NCI-H2029 treated with DMSO at 0.1 percent for 48 hours (cell line): ENCODE results near the gene ATP6V0A4.
A peak's percentile ranks its signal among the peaks of the same experiment; 100 is the strongest.
"Not testable (repeated sequence)": the region's sequence is repeated elsewhere in the genome, so short reads cannot be mapped to it uniquely, and the experiment has no call there.

ENCODE experiments used
- DNase-seq: peaks from one replicate; lab custom pipeline; 2025; lab: John Stamatoyannopoulos, UW

ATP6V0A4 gene

DNA sequence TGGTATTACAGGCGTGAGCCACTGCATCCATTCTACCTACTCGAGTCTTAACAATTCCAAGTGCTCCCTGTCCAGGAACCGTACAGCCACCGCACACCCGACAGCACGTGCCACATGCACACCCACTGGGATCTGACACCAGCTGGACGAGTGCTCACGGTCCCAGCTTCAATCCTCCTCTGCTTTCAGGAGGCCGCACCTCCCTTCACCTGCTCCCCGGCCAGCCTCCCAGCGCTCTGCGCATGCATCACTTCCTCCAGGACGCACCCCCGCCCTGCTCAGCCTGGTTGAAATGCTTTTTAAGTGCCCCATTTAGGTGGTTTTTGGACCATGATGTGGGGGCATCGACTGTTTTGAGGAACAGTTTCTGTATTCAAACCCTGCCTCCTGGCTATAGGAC, 47.5 kb downstream of the ATP6V0A4 start:
- no peak for DNase-seq

DNA sequence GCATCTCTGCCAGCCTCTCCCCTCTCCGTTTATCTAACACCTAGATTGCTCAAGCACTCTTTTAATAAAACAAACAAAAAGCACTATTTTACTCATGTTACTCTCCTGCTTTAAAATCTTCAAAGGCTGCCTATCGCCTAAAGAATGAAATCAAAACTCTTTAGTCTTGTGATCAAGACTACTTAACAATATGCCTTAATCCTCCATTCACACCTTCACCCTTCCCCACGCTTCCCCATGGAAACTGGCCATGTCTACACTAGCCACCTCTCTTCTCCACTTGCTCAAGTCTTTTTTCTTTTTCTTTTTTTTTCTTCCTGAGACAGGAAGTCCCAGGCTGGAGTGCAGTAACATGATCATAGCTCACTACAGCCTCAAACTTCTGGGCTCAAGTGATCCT, 48.0 kb downstream of the ATP6V0A4 start:
- DNase-seq: no peak

DNA sequence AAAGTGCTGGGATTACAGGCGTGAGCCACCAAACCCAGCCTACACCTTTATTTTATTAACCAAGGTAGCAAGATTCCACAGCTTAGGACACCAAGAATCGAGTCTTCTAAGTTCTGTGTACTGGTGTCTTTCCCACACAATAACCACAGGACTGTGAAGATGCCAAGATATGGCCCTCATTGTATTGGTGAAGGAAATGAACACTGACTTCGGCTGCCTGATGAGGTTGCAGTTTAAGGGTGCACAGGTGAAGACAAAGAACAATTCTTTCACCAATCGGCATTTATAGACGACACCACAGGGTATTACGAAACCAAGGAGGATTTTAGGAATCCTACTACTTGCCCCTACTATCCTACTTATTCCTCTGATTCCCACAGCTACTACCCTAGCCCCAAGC, 49.3 kb downstream of the ATP6V0A4 start:
- DNase-seq: no peak

DNA sequence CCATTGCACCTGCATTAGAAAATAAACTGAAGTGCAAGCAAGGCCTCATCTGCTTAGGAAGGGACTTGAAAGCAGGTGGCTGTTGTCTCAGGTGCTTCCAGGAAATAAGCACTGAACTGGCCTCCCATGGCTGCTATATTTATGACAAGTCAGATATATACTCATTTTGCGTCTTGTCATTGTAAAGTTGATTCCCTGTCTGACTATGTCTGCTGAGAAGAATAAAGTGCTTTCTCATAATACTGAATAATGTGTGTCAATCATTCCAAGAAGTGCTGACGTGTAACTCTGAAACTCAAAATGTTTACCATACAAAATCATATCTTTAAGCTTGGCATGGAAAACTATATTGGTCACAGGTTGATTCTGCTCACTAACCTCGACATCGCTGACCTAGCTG, 51.9 kb downstream of the ATP6V0A4 start:
- no peak for DNase-seq

DNA sequence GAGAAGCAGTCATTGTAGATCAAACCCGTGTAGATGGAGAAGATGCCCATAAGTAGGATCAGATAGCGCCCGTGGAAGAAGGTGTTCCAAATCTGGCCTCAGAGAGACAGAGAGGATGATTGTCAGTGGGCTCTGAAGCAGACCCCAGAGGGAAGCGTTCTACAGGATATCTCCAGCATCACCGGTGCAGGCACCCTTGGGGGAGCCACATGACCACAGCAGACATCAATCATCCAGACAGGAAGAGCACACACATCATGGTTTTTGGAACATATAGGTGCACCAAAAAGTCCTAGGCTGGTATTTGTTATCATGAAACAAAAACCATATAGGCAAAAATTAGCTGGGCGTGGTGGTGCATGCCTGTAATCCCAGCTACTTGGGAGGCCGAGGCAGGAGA, 52.8 kb downstream of the ATP6V0A4 start:
- DNase-seq: no peak

DNA sequence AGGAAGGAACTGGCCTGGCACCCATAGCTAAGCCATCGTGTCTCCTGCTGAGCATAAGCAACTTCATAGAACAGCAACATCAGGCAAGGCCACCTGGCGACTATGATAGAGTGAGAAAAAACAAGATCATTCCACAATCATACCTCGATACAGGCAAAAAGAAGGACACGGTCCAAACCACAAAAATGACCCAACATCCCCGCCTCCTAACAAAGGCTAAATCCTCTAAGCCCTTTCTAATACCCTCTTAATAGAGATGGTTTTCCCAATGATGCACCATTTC, 56.6 kb downstream of the ATP6V0A4 start:
- DNase-seq: no peak

DNA sequence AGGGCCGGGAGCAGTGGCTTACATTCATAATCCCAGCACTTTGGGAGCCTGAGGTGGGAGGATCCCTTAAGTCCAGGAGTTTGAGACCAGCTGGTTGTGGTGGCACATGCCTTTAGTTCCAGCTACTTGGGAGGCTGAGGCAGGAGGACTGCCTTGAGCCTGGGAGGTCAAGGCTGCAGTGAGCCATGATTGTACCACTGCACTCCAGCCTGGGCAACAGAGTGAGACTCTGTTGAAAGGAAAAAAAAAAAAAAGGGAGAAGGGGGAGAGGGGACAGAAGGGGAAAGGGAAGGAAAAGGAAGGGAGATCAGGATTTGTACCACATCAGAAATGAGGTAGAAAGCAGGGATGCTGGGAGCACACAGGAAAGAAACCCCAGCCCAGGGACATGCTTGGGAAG, 58.1 kb downstream of the ATP6V0A4 start:
- no peak for DNase-seq

DNA sequence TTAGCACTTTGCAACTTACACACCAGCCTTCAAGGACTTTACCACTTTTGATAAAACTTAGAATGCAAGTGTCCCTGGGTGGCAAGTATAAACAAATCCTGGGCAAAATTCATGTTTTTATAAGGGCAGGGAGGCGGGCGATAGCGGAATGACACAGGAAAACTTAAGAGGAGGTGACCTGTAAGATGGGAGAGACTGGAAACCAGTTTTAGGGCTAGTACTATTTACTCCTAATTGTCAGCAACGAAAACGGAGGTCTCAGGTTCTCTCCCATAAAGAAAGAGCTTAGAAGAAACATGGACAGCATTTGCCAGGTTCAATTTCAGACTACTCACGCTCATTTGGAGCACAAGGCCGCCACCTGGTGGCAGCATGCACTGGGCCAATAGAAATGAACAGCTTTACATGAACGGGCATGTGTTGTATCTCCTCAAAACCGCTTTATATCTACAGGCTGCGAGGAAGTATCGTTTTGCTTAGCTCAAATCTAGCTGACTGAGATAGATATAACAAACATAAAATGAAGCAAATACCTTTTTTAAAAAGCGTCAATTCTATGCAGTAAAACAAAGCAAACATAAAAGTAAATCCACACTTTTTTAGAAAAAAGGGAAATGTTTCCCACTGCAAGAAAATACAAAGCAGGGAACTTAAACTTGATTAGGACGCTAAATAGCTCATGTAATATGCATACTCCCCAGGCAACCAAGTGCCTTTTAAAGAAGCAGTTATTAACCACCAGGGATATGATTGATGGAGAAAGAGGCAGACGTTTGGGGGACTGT, 59.3 kb downstream of the ATP6V0A4 start:
- peak; percentile 79 for DNase-seq

DNA sequence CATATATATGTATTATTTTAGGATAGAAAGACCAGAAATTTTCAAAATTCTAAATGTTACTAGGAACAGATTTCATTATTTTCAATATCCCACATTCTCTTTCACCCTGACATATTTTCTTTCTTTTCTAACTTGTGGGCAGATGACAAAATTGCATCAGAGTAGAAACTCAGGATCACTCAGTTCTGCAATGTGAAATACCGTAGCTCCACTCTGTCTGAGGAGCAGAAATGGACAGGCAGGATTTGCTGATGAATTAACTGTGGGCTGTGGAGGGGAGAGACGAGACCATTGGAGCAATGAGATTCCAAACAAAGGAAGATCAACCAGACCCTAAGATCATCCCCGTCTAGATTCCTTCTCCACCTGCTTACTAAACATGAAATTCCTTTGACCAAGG, 59.9 kb downstream of the ATP6V0A4 start:
- DNase-seq: no peak

DNA sequence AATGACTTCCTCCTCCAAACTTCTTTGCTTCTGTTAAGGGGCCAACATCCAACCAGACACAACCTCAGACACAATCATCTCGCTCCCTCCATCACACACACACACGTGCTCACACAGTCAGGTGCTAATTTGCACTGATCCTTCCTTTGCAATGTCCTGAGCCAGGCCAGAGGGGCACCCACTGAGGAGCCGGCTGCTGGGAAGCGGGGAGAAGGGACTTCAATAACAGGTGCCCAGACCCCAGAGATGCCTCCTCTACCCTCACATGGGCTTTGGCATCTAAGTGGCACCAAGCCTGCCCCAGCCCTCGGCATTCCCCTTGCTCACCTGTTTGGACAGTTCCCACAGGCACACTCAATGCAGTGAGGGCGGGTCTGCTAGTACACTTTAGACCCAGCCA, 62.6 kb downstream of the ATP6V0A4 start:
- DNase-seq: no peak

DNA sequence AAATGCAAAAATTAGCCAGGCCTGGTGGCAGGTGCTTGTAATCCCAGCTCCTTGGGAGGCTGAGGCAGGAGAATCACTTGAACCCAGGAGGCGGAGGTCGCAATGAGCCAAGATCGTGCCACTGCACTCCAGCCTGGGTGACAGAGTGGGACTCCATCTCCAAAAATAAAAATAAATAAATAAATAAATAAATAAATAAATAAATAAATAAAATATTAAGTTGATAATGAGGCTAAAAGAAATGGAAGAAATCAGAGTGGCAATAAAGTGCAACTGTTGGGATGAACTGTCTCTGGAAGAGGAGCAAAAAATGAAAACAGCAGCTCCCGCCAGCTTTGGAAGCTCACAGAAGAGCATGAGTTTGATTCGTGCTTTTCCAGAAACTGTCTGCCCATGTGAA, 66.3 kb downstream of the ATP6V0A4 start:
- not testable (repeated sequence) for DNase-seq

DNA sequence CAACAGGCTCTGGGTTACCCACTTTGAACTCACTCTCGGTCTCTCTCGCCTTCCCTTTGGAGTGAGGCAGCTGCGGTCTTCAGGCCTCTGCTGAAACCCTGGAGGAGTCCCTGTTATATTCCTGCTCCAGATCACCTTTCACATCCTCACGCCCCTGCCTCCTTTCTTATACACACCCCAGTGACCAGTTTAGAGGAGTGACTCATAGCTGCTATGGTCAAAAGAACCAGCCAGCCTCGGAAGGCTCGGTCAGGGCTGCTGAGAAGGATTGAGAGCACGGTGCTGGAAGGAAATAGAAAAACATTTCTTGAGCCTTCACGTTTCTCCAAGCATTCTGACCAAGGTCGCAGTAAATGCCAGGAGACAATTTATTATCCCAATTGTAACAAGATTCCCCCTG, 68.6 kb downstream of the ATP6V0A4 start:
- DNase-seq: no peak

DNA sequence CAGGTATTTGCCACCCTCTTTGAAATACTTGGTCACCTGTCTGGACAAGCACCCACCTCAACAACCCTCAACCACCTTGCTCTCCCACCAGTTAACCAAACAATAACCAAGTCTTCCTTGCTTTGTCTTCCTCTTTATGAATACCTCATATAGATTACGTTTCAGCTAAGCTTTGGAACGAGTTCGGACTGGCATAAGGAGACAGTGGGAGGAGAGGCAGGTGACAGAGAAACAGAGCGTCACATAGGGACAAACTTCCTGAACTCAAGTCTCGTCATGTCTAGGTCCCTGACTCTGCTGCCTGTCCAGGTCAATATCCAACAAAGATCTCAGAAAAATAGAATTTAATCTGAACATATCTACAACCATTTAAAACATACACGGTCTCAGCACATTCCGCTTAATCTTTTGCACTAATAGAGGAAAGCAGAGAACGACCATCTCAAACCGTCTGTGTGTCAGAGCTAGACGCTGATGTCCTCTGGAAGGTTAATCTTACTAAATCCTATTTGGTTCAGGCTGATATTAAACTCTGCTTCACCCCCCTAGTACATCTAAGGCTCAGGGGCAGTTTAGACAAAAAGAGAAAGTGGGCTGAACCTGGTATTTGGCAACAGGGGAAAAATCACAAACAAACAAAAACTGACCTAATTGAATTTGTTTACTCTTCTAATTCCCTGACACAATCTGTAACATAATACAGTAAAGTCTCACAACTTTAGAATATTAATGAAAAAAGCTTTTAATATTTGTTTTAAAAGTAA, 70.5 kb downstream of the ATP6V0A4 start:
- DNase-seq: no peak

DNA sequence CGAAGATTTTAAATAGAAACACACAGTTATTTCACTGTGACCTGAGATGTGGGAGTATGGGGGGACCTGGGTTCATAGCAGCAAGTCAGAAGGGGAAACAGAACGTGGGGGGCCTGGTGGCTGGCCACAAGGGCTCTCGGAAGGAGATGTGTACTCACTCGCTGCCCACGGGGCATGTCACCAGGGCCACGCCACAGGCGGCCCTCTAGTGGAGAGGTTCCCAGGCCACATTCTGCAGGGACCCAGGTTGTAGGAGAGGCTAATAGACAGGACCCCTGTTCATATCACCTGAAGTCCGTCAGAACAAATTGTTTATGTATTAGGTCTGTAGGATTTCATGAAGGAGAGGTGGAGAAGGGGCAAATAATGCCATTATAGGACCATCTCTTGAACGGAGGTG, 71.7 kb downstream of the ATP6V0A4 start:
- no peak for DNase-seq

DNA sequence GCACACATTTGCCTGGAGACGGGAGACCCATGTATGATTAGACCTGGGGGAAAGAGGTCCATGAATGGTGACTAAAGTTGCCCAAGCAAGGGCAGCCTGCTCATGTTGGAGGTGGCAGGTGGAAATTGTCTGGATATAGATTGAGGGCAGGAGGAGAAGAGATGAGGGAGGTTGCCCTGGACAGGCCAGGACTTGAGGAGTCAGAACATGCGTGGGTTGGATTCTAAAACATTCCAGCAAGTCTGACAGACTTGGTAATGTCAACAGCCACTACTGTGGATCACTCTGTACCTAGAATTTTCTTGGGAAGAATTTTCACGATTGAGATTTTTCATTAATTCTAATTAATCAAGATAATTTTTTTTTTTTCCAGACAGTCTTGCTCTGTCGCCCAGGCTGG, 77.7 kb downstream of the ATP6V0A4 start:
- no peak for DNase-seq

DNA sequence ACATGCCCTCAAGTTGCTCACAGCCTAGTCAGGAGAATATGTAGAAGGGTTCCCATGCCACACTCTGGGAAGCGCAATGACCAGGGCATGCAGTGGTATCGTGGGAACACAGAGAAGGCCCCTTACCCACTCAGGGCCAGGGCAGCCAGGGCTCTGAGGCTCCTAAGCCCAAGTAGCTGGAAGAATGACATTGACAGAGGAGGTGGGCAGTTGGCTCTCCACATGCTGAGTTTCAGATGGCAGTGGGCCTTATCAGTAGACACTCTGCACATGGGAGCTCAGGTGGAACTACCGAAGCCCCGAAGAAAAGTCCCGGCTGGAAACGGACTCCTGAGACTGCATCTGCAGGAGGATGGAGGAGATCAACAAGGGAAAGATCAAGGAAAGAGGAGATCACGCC, 81.1 kb downstream of the ATP6V0A4 start:
- no peak for DNase-seq

DNA sequence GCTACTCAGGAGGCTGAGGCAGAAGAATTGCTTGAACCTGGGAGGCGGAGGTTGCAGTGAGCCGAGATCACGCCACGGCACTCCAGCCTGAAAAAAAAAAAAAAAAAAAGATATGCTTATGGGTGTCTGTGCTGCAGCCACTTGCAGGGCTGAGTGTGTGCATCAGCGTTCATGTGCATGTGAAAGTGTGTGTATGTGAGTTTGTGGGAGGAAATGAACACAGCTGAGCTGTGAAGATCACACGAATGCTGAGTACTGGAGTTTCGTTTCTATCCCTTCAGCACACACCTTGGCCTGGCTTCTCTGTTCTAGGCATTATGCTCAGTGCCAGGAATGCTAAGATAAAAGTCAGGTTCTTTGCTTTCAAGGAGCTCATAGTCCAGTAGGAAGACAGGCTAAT, 84.8 kb downstream of the ATP6V0A4 start:
- DNase-seq: no peak

DNA sequence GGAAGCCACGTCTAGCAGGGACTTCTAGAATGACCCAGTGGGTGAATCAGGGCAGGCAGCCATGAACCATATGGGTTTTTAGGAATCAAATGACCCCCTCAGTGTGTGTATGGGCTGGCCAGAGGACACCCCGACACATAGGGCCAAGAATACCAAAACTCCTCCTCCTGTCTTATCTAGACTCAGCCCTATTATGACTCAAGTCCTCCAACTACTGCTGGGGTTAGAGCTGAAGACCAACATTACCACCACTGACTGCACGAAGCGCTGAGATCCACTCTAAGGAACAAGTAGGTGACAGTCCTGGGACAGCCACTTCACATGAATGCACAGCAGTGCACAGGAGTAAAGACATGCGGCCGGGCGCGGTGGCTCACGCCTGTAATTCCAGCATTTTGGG, 85.3 kb downstream of the ATP6V0A4 start:
- no peak for DNase-seq

DNA sequence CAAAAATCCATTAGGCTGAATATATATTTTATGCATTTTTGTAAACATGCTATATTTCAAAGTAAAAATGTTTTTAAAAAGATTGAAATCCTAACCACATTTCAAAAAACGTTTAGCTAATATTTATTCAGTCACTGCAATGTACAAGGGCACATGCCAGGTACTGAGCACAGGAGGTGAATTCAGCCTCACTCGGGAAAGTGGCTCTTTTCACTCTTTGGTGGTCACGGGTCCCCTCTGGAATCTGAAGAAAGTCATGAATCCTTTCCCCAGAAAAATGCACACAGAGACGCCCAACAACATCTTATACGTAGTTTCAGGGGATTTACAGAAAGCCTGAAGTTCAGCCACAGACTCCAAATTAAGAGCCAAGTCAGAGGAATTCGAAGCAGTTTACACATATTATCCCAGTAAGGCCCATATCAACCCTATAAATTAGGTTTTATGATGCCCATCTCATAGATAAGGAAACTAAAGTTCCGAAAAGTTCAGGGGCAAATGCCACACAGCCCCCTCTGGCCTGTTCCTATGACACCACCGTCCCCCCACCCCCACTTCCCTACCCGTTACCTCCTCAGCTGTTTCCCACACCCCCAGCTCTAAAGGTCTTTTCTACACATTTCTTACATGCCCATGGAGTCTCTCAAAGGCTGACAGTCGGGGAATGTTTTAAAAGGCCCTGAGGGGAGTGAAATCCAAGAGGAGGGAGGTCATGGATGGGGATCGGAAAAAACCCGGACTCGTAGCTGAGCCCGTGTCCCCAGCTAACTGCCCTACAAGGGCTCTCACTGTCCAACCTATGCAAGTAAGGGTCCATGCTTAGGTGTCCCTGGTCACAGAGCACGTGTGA, 87.2 kb downstream of the ATP6V0A4 start:
- DNase-seq: no peak

DNA sequence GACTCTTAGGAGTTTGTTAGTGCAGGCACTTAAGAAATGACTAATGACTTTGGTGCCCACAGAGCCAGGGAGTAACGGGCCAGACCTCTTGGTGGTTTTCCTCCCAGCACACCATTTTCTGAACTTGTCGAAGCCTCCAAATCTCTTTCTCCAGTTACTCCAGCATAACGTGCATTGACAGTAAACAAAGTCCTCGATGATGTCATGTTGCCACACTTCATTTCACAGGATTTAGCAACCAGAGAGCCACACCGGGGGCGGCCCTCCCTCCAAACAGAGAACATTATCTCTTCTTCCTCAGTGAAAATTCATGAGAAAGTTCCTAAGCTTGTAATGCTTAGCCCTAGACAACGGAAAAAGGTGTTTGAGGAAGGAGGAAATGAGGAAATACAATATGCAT, 92.8 kb downstream of the ATP6V0A4 start:
- DNase-seq: no peak

DNA sequence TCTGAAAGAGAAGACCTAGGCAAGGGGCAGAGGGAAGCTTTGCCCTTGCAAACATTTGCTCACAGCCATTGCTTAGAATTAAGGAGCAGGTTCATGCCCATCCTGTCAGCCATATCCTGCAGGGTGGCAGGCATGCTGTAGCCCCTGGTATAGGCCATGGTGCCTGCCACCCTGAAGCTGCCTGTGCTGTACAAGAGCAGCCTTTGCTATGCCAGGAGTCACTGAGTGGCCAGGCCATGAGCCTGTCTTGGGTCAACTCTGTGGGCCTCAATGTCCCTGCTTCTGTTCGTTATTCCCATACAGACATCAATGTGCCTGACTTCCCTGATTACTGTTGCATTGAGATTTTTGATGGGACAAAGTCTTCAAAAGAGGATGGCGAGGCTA, 96.5 kb downstream of the ATP6V0A4 start:
- DNase-seq: no peak

DNA sequence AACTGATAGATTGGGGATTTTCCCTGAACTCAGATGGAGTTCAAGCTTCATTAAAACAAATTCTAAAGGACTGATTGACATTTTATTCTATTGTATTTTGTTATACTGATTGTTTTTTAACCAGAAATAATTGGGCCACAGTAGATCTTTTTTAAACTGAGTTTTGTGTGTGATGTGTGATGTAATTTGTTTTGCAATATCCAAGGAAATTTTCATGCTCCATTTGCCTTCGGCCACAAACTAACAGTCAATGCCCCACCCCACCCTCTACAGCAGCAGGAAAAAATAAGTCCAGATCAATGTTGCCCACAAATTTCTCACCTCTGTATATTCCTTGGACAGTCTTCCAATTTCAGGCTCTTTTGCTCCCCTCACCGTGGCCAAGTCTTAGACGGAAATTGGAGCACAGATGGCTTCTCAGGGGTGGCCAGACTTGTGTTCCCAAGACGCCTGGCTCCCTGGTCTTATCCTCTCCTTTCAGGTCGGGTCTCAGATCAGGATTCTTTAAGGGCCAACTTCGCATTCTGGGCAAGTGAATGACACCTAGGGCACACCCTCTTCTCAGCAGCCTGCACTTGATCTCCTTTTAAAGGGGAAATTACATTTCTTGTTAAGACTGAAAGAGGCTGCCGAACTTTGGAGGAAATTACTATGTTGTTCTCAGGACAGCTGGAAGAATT, 97.0 kb downstream of the ATP6V0A4 start, which contains the start of gene SVOPL:
Gene SVOPL, minus strand, starts transcription at position 506 of the 680 bp plus-strand sequence. CDS start 22,317 bp downstream, outside the sequence.
- no peak for DNase-seq
